SW480 (cell line): Measurements from ENCODE around the gene TRNAU1AP.

Experiments used
- DNase-seq: peaks from one replicate; pipeline ENCODE4 v3.0.0-alpha.2; 2016; ENCODE audit warnings: low spot score

Gene TRNAU1AP

GRCh38 chr1:28604962-28605361 is 52.1 kb downstream of the TRNAU1AP start:
- no peak for DNase-seq

GRCh38 chr1:28606771-28607170 is 53.9 kb downstream of the TRNAU1AP start:
- no peak for DNase-seq

DNA sequence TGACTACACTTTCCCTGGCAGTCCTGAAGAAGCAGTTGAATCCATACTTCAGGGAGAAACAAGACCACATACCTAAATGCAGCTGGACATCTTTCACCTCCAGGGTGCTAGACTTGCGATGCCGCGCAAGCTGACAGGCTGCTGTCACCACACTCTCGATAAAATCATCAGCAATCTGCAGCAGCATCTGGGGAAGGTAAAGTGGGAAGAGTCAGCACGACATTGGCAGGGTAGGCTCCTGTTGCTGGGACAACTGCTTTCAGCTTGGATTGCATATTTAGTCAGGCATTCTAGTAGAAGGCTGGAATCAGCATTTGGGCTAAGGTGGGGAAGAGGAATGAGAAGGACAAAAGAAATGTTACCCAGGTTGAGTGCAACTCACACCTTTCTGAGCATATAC is 60.3 kb downstream of the TRNAU1AP start:
- no peak for DNase-seq
